Brain microvascular endothelial cell (primary cell): ENCODE measurements around the gene ALDOA.

ENCODE experiments used
- DNase-seq: peaks from one replicate; pipeline ENCODE4 v3.0.0-alpha.2; 2020
- H3K27ac ChIP-seq: fragments of 250-450 bp; sonication (Bioruptor Pico); 2 replicates; pipeline ENCODE4 v1.5.1; 2020; ENCODE audit warnings: mild to moderate bottlenecking, moderate library complexity
- H3K27me3 ChIP-seq: fragments of 250-450 bp; sonication (Bioruptor Pico); replicated peaks from 2 replicates; pipeline ENCODE4 v1.5.1; 2020; ENCODE audit warnings: mild to moderate bottlenecking
- H3K36me3 ChIP-seq: fragments of 250-450 bp; sonication (Bioruptor Pico); replicated peaks from 2 replicates; pipeline ENCODE4 v1.5.1; 2020; ENCODE audit warnings: mild to moderate bottlenecking
- H3K4me3 ChIP-seq: 2 replicates; pipeline ENCODE4 v1.5.1; 2011; ENCODE audit warnings: low read depth, mild to moderate bottlenecking, control low read depth, low read length, moderate library complexity
- CTCF ChIP-seq: IDR thresholded peaks from 2 replicates; pipeline ENCODE4 v1.5.1; 2011; ENCODE audit warnings: low read depth, mild to moderate bottlenecking, moderate library complexity, low read length, control low read depth, inconsistent platforms; ENCODE audit errors: missing control alignments
- in situ Hi-C: cut with HindIII; loops from 2 replicates; pipeline ENCODE4 v1.10.0; 2017; ENCODE audit warnings: low sequenced_read_pairs, low pct_ligation_motif_present

ALDOA gene

GRCh38 chr16:30084096-30084815, 18.7 kb downstream of the ALDOA start:
- peaks cover 57% of the 10 kb centered on the region for H3K36me3 ChIP-seq
- no peak overlapping the region for H3K4me3 ChIP-seq
- TF ChIP-seq CTCF, result no peak
- H3K27ac ChIP-seq, result no peak overlapping the region
- in situ Hi-C loops, result no loop called here
- no peak for DNase-seq
- H3K27me3 ChIP-seq, result no peaks in the 10 kb centered on the region

- H3K27me3 ChIP-seq, result no peaks in the 10 kb centered on the region
- in situ Hi-C loops, result no loop called here
- no peak for DNase-seq
- peaks cover 51% of the 10 kb centered on the region for H3K36me3 ChIP-seq
- no peak for TF ChIP-seq CTCF
- H3K4me3 ChIP-seq, result no peak overlapping the region
- no peak overlapping the region for H3K27ac ChIP-seq
These were observed 19.2 kb downstream of the ALDOA start for GRCh38 chr16:30084816-30085159.

- in situ Hi-C loops, result no loop called here
- TF ChIP-seq CTCF, result no peak
- H3K27ac ChIP-seq, result no peak overlapping the region
- DNase-seq, result no peak
- no peak overlapping the region for H3K4me3 ChIP-seq
- H3K36me3 ChIP-seq, result peaks cover 48% of the 10 kb centered on the region
- no peaks in the 10 kb centered on the region for H3K27me3 ChIP-seq
These were observed 19.7 kb downstream of the ALDOA start for GRCh38 chr16:30085247-30085646.

GRCh38 chr16:30085820-30086219, 20.3 kb downstream of the ALDOA start:
- no peak for TF ChIP-seq CTCF
- in situ Hi-C loops, result no loop called here
- no peaks in the 10 kb centered on the region for H3K27me3 ChIP-seq
- H3K4me3 ChIP-seq, result no peak overlapping the region
- H3K27ac ChIP-seq, result no peak overlapping the region
- DNase-seq, result no peak
- H3K36me3 ChIP-seq, result peaks cover 44% of the 10 kb centered on the region

GRCh38 chr16:30086291-30087140, 21.0 kb downstream of the ALDOA start:
- in situ Hi-C loops, result no loop called here
- H3K36me3 ChIP-seq, result peaks cover 37% of the 10 kb centered on the region
- H3K27me3 ChIP-seq, result no peaks in the 10 kb centered on the region
- DNase-seq, result no peak
- no peak for TF ChIP-seq CTCF
- H3K4me3 ChIP-seq, result no peak overlapping the region
- no peak overlapping the region for H3K27ac ChIP-seq
